ENCODE measurements around the gene PCDHGA9.
"Not testable (repeated sequence)": the region's sequence is repeated elsewhere in the genome, so short reads cannot be mapped to it uniquely, and the experiment has no call there.

DNA sequence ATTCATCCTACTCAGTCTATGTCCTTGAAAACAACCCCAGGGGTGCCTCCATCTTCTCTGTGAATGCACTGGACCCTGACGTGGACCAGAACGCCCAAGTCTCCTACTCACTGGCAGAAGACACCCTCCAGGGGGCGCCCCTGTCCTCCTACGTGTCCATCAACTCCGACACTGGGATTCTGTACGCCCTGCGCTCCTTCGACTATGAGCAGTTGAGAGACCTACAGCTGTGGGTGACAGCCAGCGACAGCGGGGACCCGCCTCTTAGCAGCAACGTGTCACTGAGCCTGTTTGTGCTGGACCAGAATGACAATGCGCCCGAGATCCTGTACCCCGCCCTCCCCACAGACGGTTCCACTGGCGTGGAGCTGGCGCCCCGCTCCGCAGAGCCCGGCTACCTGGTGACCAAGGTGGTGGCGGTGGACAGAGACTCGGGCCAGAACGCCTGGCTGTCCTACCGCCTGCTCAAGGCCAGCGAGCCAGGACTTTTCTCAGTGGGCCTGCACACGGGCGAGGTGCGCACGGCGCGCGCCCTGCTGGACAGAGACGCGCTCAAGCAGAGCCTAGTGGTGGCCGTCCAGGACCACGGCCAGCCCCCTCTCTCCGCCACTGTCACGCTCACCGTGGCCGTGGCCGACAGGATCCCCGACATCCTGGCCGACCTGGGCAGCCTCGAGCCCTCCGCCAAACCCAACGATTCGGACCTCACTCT is 27.0 kb upstream of the PCDHGA9 start:
- TF ChIP-seq, protein P1, sequence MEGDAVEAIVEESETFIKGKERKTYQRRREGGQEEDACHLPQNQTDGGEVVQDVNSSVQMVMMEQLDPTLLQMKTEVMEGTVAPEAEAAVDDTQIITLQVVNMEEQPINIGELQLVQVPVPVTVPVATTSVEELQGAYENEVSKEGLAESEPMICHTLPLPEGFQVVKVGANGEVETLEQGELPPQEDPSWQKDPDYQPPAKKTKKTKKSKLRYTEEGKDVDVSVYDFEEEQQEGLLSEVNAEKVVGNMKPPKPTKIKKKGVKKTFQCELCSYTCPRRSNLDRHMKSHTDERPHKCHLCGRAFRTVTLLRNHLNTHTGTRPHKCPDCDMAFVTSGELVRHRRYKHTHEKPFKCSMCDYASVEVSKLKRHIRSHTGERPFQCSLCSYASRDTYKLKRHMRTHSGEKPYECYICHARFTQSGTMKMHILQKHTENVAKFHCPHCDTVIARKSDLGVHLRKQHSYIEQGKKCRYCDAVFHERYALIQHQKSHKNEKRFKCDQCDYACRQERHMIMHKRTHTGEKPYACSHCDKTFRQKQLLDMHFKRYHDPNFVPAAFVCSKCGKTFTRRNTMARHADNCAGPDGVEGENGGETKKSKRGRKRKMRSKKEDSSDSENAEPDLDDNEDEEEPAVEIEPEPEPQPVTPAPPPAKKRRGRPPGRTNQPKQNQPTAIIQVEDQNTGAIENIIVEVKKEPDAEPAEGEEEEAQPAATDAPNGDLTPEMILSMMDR (IDR thresholded peaks at IDR 0.05 in 4 of 5, conservative IDR thresholded peaks at IDR 0.05 in 1 of 5), result not testable (repeated sequence)
- TF ChIP-seq POLR2A (IDR thresholded peaks at IDR 0.05), result not testable (repeated sequence)

Data from gastrocnemius medialis (tissue), 4 donors.